Measurements from ENCODE around the gene RTEL1. TPM values are rescaled to one million over a fixed set of nuclear protein-coding genes. Genes with fewer than 3 reads are reported as not detected.
"Not testable (repeated sequence)": the region's sequence is repeated elsewhere in the genome, so short reads cannot be mapped to it uniquely, and the experiment has no call there.

The RTEL1 gene
- polyA plus RNA-seq, 3 donors: 7.3 to 16.1 (median 11.8) TPM

- 72 to 90% (median 80%) methylated on average over 2 of the region's 2 CpGs for WGBS, 3 donors
- H3K27ac ChIP-seq (ENCODE audit: low read depth, low read length): not testable (repeated sequence)
Observed at GRCh38 chr20:63722967-63723622, 65.0 kb downstream of the RTEL1 start.

GRCh38 chr20:63730189-63730733, 72.1 kb downstream of the RTEL1 start:
- WGBS, 3 donors: 80 to 96% (median 82%) methylated on average over 18 of the region's 18 CpGs
- H3K27ac ChIP-seq (ENCODE audit: low read depth, low read length): not testable (repeated sequence)

- 64 to 86% (median 80%) methylated on average over 4 to 5 of the region's 5 CpGs for WGBS, 3 donors
Observed at GRCh38 chr20:63731410-63731809, 73.3 kb downstream of the RTEL1 start.

GRCh38 chr20:63732118-63733095, 74.3 kb downstream of the RTEL1 start:
- WGBS, 3 donors: 87 to 91% (median 90%) methylated on average over 38 of the region's 38 CpGs
- no peak overlapping the region for H3K27ac ChIP-seq (ENCODE audit: low read depth, low read length)

More at GRCh38 chr20:63731410-63731809, 73.3 kb downstream of the RTEL1 start:
- no peak overlapping the region for H3K27ac ChIP-seq (ENCODE audit: low read depth, low read length)

- no peak overlapping the region for H3K27ac ChIP-seq (ENCODE audit: low read depth, low read length)
- 92 to 94% (median 93%) methylated on average over 13 of the region's 13 CpGs for WGBS, 3 donors
Observed at GRCh38 chr20:63733117-63733516, 75.0 kb downstream of the RTEL1 start.

GRCh38 chr20:63733579-63734081, 75.5 kb downstream of the RTEL1 start:
- no peak overlapping the region for H3K27ac ChIP-seq (ENCODE audit: low read depth, low read length)
- 91 to 94% (median 94%) methylated on average over 18 of the region's 18 CpGs for WGBS, 3 donors

GRCh38 chr20:63734111-63734945, 76.2 kb downstream of the RTEL1 start:
- WGBS, 3 donors: 89 to 92% (median 90%) methylated on average over 25 of the region's 25 CpGs
- no peak overlapping the region for H3K27ac ChIP-seq (ENCODE audit: low read depth, low read length)

GRCh38 chr20:63734946-63735858, 77.1 kb downstream of the RTEL1 start:
- 91 to 93% (median 91%) methylated on average over 48 of the region's 48 CpGs for WGBS, 3 donors
- no peak overlapping the region for H3K27ac ChIP-seq (ENCODE audit: low read depth, low read length)

GRCh38 chr20:63735859-63736718, 78.0 kb downstream of the RTEL1 start, which contains the start of gene LIME1:
TSS of gene LIME1 (plus strand) at chr20:63736664. CDS start at chr20:63737550, 886 bp downstream.
- WGBS, 3 donors: 69 to 88% (median 74%) methylated on average over 31 of the region's 31 CpGs

GRCh38 chr20:63736893-63737694, 79.0 kb downstream of the RTEL1 start:
- WGBS, 3 donors: 41 to 56% (median 48%) methylated on average over 19 to 30 of the region's 30 CpGs
- H3K27ac ChIP-seq (ENCODE audit: low read depth, low read length): no peak overlapping the region

More at GRCh38 chr20:63735859-63736718, 78.0 kb downstream of the RTEL1 start, which contains the start of gene LIME1:
- H3K27ac ChIP-seq (ENCODE audit: low read depth, low read length): no peak within 1 kb of the TSS

GRCh38 chr20:63737695-63737944, 79.5 kb downstream of the RTEL1 start:
- 9 to 25% (median 10%) methylated on average over 21 to 26 of the region's 26 CpGs for WGBS, 3 donors
- H3K27ac ChIP-seq (ENCODE audit: low read depth, low read length): no peak overlapping the region

- WGBS, 3 donors: 20 to 24% (median 20%) methylated on average over 30 to 43 of the region's 43 CpGs
- H3K27ac ChIP-seq (ENCODE audit: low read depth, low read length): no peak overlapping the region
Observed at GRCh38 chr20:63737945-63738686, 80.0 kb downstream of the RTEL1 start.

GRCh38 chr20:63738687-63739129, 80.6 kb downstream of the RTEL1 start:
- no peak overlapping the region for H3K27ac ChIP-seq (ENCODE audit: low read depth, low read length)
- WGBS, 3 donors: 14 to 21% (median 19%) methylated on average over 18 to 26 of the region's 26 CpGs

GRCh38 chr20:63739130-63740069, 81.3 kb downstream of the RTEL1 start, which contains the start of gene SLC2A4RG:
TSS of gene SLC2A4RG (plus strand) at chr20:63739776. CDS start at chr20:63739913, 137 bp downstream.
- H3K27ac ChIP-seq (ENCODE audit: low read depth, low read length): no peak within 1 kb of the TSS
- 1 to 2% (median 1%) methylated on average over 40 to 130 of the region's 136 CpGs for WGBS, 3 donors

Measured in adipose tissue (tissue), 3 donors.